Loucy (cell line): ENCODE results near the gene TUBA8.

Experiments
- EZH2phosphoT487 ChIP-seq: fragments of 200-600 bp; IDR thresholded peaks from 2 replicates; pipeline ENCODE4 v1.6.1; 2018; ENCODE audit warnings: antibody characterized with exemption, mild to moderate bottlenecking, moderate library complexity, borderline replicate concordance
- TF ChIP-seq, protein P1 (sequence below): fragments of 200-600 bp; sonication (generic); conservative IDR thresholded peaks from 2 replicates; pipeline ENCODE4 v1.5.1; 2014; ENCODE audit warnings: mild to moderate bottlenecking, antibody characterized with exemption, low read length

DNA sequence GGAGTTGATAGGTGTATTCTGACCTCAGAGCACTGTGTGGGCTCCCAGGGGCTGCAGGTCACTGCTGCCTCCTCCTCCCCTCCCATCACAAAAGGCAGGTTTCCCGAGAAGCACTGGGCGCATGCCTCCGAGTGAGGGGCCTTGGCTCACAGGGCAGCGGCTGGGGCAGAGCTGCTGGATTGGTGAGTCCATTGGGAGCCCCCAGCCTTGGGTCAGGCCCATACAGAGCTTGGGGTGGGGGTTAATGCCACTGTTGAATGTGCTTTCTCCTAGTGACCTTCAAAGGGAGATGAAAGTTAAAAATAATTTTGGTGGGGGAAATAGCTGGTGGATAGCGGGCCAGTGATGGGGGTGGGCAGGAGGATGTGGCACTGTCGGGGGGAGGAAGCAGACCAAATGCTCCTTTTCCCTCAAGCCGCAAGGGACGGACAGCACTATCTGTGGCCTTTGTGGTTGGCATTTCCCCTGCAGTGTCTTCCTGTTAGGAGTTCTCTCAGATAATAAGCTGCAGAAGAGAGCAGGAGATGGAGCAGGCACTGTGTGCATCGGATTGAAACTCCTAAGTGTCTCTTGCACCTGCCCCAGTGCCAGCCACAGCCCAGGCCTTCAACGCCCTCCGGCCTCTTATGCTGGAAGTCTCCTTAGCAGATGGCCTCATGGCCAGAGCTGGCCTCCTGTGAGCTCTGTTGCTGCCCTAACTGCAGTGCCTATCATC, 3.2 kb downstream of the TUBA8 start:
- TF ChIP-seq, protein P1, sequence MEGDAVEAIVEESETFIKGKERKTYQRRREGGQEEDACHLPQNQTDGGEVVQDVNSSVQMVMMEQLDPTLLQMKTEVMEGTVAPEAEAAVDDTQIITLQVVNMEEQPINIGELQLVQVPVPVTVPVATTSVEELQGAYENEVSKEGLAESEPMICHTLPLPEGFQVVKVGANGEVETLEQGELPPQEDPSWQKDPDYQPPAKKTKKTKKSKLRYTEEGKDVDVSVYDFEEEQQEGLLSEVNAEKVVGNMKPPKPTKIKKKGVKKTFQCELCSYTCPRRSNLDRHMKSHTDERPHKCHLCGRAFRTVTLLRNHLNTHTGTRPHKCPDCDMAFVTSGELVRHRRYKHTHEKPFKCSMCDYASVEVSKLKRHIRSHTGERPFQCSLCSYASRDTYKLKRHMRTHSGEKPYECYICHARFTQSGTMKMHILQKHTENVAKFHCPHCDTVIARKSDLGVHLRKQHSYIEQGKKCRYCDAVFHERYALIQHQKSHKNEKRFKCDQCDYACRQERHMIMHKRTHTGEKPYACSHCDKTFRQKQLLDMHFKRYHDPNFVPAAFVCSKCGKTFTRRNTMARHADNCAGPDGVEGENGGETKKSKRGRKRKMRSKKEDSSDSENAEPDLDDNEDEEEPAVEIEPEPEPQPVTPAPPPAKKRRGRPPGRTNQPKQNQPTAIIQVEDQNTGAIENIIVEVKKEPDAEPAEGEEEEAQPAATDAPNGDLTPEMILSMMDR: no peak
- no peak for TF ChIP-seq EZH2phosphoT487
